Smooth muscle cell (in vitro differentiated cells): ENCODE results near the gene OR2K2. TPM values are rescaled to one million over a fixed set of nuclear protein-coding genes. Genes with fewer than 3 reads are reported as not detected.
"Not testable (repeated sequence)": the region's sequence is repeated elsewhere in the genome, so short reads cannot be mapped to it uniquely, and the experiment has no call there.

Experiments
- DNase-seq: peaks from one replicate; lab custom pipeline; 2025; ENCODE audit not compliant: unreplicated experiment; lab: John Stamatoyannopoulos, UW
- H2AFZ ChIP-seq: fragments of 200-600 bp; sonication (generic); 2 replicates; pipeline ENCODE4 v1.6.0; 2016; ENCODE audit warnings: antibody characterized with exemption, low read depth, mild to moderate bottlenecking
- H3F3A ChIP-seq: fragments of 200-600 bp; sonication (generic); 2 replicates; pipeline ENCODE4 v1.6.0; 2017; ENCODE audit warnings: antibody characterized with exemption, low read depth
- H3K27ac ChIP-seq: fragments of 200-600 bp; sonication (generic); 2 replicates; pipeline ENCODE4 v1.5.1; 2016; ENCODE audit warnings: low read depth, mild to moderate bottlenecking
- H3K27me3 ChIP-seq: fragments of 200-600 bp; sonication (generic); 2 replicates; pipeline ENCODE4 v1.6.1; 2016; ENCODE audit warnings: low read depth, mild to moderate bottlenecking
- H3K36me3 ChIP-seq: fragments of 200-600 bp; sonication (generic); 2 replicates; pipeline ENCODE4 v1.5.1; 2016; ENCODE audit warnings: low read depth
- H3K4me1 ChIP-seq: fragments of 200-600 bp; sonication (generic); 2 replicates; pipeline ENCODE4 v1.5.1; 2016; ENCODE audit warnings: low read depth
- H3K4me2 ChIP-seq: fragments of 200-600 bp; sonication (generic); 2 replicates; pipeline ENCODE4 v1.6.0; 2016; ENCODE audit warnings: mild to moderate bottlenecking
- H3K4me3 ChIP-seq: fragments of 200-600 bp; sonication (generic); 2 replicates; pipeline ENCODE4 v1.5.1; 2016; ENCODE audit warnings: mild to moderate bottlenecking
- H3K79me2 ChIP-seq: fragments of 200-600 bp; sonication (generic); 2 replicates; pipeline ENCODE4 v1.6.0; 2016; ENCODE audit warnings: low read depth, mild to moderate bottlenecking
- H3K9ac ChIP-seq: fragments of 200-600 bp; sonication (generic); 2 replicates; pipeline ENCODE4 v1.6.0; 2016; ENCODE audit warnings: low read depth
- H3K9me3 ChIP-seq: fragments of 200-600 bp; sonication (generic); replicated peaks from 2 replicates; pipeline ENCODE4 v1.5.1; 2016; ENCODE audit warnings: low read depth
- H4K20me1 ChIP-seq: fragments of 200-600 bp; sonication (generic); 2 replicates; pipeline ENCODE4 v1.6.0; 2016; ENCODE audit warnings: low read depth
- WGBS: methylation state at CpG from one replicate; pipeline ENCODE4 v1.1.7; 2016; ENCODE audit warnings: low lambda C conversion rate; 5-methylcytosine and 5-hydroxymethylcytosine counted together
- polyA plus RNA-seq: library from polyadenylated mRNA; unstranded; fragments of >200 nt; fragmentation: Nextera tagmentation; extraction: Ambion mirVana; gene quantifications from 2 replicates; pipeline ENCODE4 v1.2.1, GENCODE V29; 2016
- total RNA-seq: library from RNA; depleted of rRNA; stranded (reverse); fragments of >200 nt; gene quantifications from 2 replicates; pipeline ENCODE4 v1.2.3, GENCODE V29; 2014
- TF ChIP-seq, protein P1 (sequence below): fragments of 200-600 bp; sonication (generic); IDR thresholded peaks from 2 replicates; pipeline ENCODE4 v1.5.1; 2017; ENCODE audit warnings: borderline replicate concordance, mild to moderate bottlenecking, antibody characterized with exemption; ENCODE audit not compliant: insufficient read depth, poor library complexity, severe bottlenecking

OR2K2 gene
- total and polyA plus RNA-seq, 2 experiments from 2014 or later = 0.13 TPM; not detected in 1

DNA sequence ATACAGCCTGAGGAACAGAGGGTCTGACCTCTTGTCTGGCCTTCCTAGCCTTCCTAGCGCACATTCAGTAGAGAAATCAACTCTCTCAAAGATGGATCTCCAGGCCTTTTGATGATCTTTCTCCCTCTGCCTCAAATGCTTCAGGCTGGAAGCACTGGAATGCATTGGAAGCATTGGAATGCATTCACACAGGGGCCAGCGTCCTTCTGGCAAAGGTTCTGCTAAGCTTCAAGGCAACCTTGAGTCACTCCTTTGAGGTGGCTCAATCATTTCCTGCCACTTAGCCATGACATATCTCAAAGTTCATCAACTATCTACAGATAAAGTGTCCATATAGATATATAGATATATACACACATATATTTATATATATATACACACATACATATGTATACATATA lies 42.9 kb downstream of the OR2K2 start:
- WGBS = 32% methylated on average over 2 of the region's 2 CpGs
- Histone ChIP-seq H3K27ac (no peak overlapping the region), H3K9me3 (no peaks in the 10 kb centered on the region), H3F3A (no peaks in the 10 kb centered on the region), H3K4me3 (no peak overlapping the region), H2AFZ (no peak overlapping the region), H3K27me3 (no peaks in the 10 kb centered on the region), H3K79me2 (no peaks in the 10 kb centered on the region), H3K4me1 (peaks cover 4% of the 10 kb centered on the region), H4K20me1 (no peaks in the 10 kb centered on the region), H3K9ac (no peak overlapping the region), H3K4me2 (no peak overlapping the region), H3K36me3 (no peaks in the 10 kb centered on the region)
- TF ChIP-seq, protein P1, sequence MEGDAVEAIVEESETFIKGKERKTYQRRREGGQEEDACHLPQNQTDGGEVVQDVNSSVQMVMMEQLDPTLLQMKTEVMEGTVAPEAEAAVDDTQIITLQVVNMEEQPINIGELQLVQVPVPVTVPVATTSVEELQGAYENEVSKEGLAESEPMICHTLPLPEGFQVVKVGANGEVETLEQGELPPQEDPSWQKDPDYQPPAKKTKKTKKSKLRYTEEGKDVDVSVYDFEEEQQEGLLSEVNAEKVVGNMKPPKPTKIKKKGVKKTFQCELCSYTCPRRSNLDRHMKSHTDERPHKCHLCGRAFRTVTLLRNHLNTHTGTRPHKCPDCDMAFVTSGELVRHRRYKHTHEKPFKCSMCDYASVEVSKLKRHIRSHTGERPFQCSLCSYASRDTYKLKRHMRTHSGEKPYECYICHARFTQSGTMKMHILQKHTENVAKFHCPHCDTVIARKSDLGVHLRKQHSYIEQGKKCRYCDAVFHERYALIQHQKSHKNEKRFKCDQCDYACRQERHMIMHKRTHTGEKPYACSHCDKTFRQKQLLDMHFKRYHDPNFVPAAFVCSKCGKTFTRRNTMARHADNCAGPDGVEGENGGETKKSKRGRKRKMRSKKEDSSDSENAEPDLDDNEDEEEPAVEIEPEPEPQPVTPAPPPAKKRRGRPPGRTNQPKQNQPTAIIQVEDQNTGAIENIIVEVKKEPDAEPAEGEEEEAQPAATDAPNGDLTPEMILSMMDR = no peak
- DNase-seq = no peak

DNA sequence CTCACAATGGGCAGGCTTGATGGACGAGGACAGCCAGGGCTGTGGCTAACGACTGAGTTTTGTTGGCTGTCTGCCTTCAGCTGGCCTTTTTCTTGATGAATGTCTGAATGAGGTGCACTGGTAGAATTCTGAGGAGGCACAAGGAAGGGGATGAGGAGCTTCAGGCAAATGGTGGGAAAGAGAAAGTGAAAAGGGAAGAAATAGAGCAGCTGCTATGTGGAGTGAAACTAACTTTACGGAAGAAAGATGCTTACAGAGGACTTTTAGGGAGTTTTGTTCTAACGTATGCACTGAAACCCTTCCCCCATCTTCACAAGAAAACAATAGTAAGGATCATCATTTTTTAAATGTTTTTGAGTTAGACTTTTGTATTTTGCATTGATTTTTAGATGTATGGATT lies 45.3 kb downstream of the OR2K2 start:
- Histone ChIP-seq H3K4me1 (peaks cover 4% of the 10 kb centered on the region), H3K79me2 (no peaks in the 10 kb centered on the region), H3K4me3 (no peak overlapping the region), H2AFZ (no peak overlapping the region), H3K4me2 (no peak overlapping the region), H3F3A (no peaks in the 10 kb centered on the region), H4K20me1 (no peaks in the 10 kb centered on the region), H3K27me3 (no peaks in the 10 kb centered on the region), H3K9me3 (no peaks in the 10 kb centered on the region), H3K27ac (no peak overlapping the region), H3K9ac (no peak overlapping the region), H3K36me3 (no peaks in the 10 kb centered on the region)
- TF ChIP-seq, protein P1 = no peak
- 95% methylated on average over 4 of the region's 4 CpGs for WGBS
- no peak for DNase-seq

DNA sequence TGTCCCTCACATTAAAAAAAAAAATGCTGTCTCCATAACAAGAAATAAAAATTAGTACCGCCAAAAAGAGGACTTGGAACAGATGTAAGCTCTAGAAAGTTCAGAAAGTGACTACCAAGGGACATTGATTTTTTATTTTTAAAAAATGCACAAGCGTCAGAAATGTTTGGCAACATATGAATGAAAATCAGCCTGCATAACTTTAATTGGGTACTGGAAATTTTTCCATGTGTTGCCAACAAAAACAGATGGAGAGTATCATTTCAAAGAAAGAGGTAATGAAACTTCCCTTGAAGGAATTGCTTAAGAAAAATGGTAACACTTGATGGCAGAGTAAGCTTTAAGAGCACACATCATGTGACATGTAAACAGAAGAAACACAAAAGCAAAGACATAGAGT lies 47.2 kb downstream of the OR2K2 start:
- DNase-seq = no peak
- no peak overlapping the region for H3K4me3 ChIP-seq
- H3K4me2 ChIP-seq = no peak overlapping the region
- TF ChIP-seq, protein P1 = no peak
- no peak overlapping the region for H3K27ac ChIP-seq
- H3K4me1 ChIP-seq = peaks cover 9% of the 10 kb centered on the region
- H3K9me3 ChIP-seq = no peaks in the 10 kb centered on the region
- no peak overlapping the region for H3K9ac ChIP-seq
- 95% methylated on average over 2 of the region's 2 CpGs for WGBS
- H3F3A ChIP-seq = no peaks in the 10 kb centered on the region
- no peaks in the 10 kb centered on the region for H4K20me1 ChIP-seq
- no peaks in the 10 kb centered on the region for H3K36me3 ChIP-seq
- no peak overlapping the region for H2AFZ ChIP-seq
- no peaks in the 10 kb centered on the region for H3K79me2 ChIP-seq
- no peaks in the 10 kb centered on the region for H3K27me3 ChIP-seq

DNA sequence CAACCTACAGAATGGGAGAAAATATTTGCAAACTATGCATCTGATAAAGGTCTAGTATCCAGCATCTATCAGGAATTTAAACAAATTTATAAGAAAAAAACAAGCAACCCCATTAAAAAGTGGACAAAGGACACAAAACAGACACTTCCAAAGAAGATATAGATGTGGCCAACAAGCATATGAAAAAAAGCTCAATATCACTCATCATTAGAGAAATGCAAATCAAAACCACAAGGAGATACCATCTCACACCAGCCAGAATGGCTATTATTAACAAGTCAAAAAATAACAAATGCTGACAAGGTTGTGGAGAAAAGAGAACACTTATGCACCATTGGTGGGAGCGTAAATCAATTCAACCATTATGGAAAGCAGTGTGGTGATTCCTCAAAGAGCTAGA lies 49.2 kb downstream of the OR2K2 start:
- not testable (repeated sequence) for H2AFZ ChIP-seq, H4K20me1 ChIP-seq, H3K36me3 ChIP-seq, H3K27me3 ChIP-seq, H3F3A ChIP-seq, H3K9ac ChIP-seq, DNase-seq, H3K4me3 ChIP-seq, H3K4me2 ChIP-seq, H3K27ac ChIP-seq, H3K9me3 ChIP-seq, H3K79me2 ChIP-seq
- WGBS = 97% methylated on average over 1 of the region's 1 CpG
- peaks cover 22% of the 10 kb centered on the region for H3K4me1 ChIP-seq

Other genes starting within 250 kb of the OR2K2 start
- 53.7 and 62.2 TPM in 2 replicates for gene ECPAS, start 154.2 kb upstream of the OR2K2 start, total RNA-seq
- 24.1 and 32.1 TPM in 2 replicates for gene ECPAS, start 154.2 kb upstream of the OR2K2 start, polyA plus RNA-seq
- 0.54 and 0.67 TPM in 2 replicates for gene ZNF483, start 195.0 kb upstream of the OR2K2 start, total RNA-seq
- gene ZNF483, start 195.0 kb upstream of the OR2K2 start, polyA plus RNA-seq = 0.31 and 0.53 TPM in 2 replicates